H1 (cell line): Measurements from ENCODE around the gene PSMD13. TPM values are rescaled to one million over a fixed set of nuclear protein-coding genes. Genes with fewer than 3 reads are reported as not detected.

Experiments
- CTCF ChIA-PET: fragments of 300-600 bp; sonication (Branson Sonifier 250); formaldehyde crosslinking; loops from one replicate; lab custom pipeline; 2021; ENCODE audit not compliant: partially characterized antibody; lab: Charles Lee
- POLR2A ChIA-PET: fragments of 300-600 bp; sonication (Branson Sonifier 250); formaldehyde crosslinking; loops from one replicate; lab custom pipeline; 2021; ENCODE audit warnings: inconsistent platforms; ENCODE audit not compliant: partially characterized antibody; lab: Charles Lee
- DNase-seq, 2 experiments: peaks; one replicate each; pipeline versions ENCODE4 v3.0.0 to v3.0.0-alpha.2; 2010 to 2022; ENCODE audit warnings: low spot score in 2 of 2, low read depth in 1 of 2, mixed read lengths in 1 of 2
- FAIRE-seq: peaks from 2 replicates; lab custom pipeline; 2011; peaks lifted over from hg19 to GRCh38; lab: Jason Lieb, UNC
- H2AFZ ChIP-seq: 2 replicates; pipeline ENCODE4 v1.8.1; 2012; ENCODE audit warnings: low read length, inconsistent platforms
- H2AK5ac ChIP-seq: 2 replicates; pipeline ENCODE4 v1.6.1; 2013; ENCODE audit warnings: low read depth, low read length
- H2BK120ac ChIP-seq: replicated peaks from 2 replicates; pipeline ENCODE3; 2013; ENCODE audit warnings: low read depth, low read length, inconsistent platforms
- H2BK12ac ChIP-seq: 2 replicates; pipeline ENCODE4 v1.6.1; 2013; ENCODE audit warnings: low read depth, low read length
- H2BK15ac ChIP-seq: 2 replicates; pipeline ENCODE4 v1.6.1; 2013; ENCODE audit warnings: low read length
- H2BK20ac ChIP-seq: 2 replicates; pipeline ENCODE4 v1.6.1; 2013; ENCODE audit warnings: low read length
- H2BK5ac ChIP-seq: 2 replicates; pipeline ENCODE4 v1.6.1; 2013; ENCODE audit warnings: low read depth, low read length
- H3K14ac ChIP-seq: 2 replicates; pipeline ENCODE4 v1.6.1; 2013; ENCODE audit warnings: inconsistent platforms; ENCODE audit not compliant: insufficient read length
- H3K18ac ChIP-seq: 2 replicates; pipeline ENCODE4 v1.6.1; 2013; ENCODE audit warnings: low read length; ENCODE audit errors: extremely low read depth
- H3K23ac ChIP-seq: 2 replicates; pipeline ENCODE4 v1.6.1; 2013; ENCODE audit warnings: inconsistent platforms; ENCODE audit not compliant: insufficient read length
- H3K23me2 ChIP-seq: 2 replicates; pipeline ENCODE4 v1.6.1; 2013; ENCODE audit warnings: low read depth, low read length
- H3K27ac ChIP-seq: 2 replicates; pipeline ENCODE4 v1.6.1; 2011; ENCODE audit warnings: low read depth, low read length, inconsistent platforms
- H3K27me3 ChIP-seq, 4 experiments: replicated peaks in 1 of 4; 1 replicate in 1 of 4; 2 replicates in 3 of 4; pipeline versions ENCODE4 v1.6.1 to v1.8.1; 2011 to 2013; ENCODE audit warnings: low read length in 3 of 4, mild to moderate bottlenecking in 3 of 4, inconsistent platforms in 2 of 4, mixed read lengths in 2 of 4, moderate library complexity in 1 of 4; ENCODE audit not compliant: control insufficient read depth in 3 of 4, insufficient read depth in 3 of 4; ENCODE audit errors: extremely low read depth in 1 of 4
- H3K36me3 ChIP-seq, 4 experiments: 2 replicates each; pipeline versions ENCODE4 v1.6.1 to v1.8.1; 2011 to 2013; ENCODE audit warnings: mild to moderate bottlenecking in 4 of 4, low read length in 3 of 4, moderate library complexity in 2 of 4, control low read depth in 1 of 4, inconsistent platforms in 1 of 4; ENCODE audit not compliant: insufficient read depth in 4 of 4, control insufficient read depth in 2 of 4
- H3K4ac ChIP-seq: replicated peaks from 2 replicates; pipeline ENCODE3; 2013; ENCODE audit warnings: low read length, low read depth, mixed read lengths, inconsistent platforms; ENCODE audit not compliant: insufficient read length
- H3K4me1 ChIP-seq, 4 experiments: replicated peaks in 1 of 4; 1 replicate in 1 of 4; 2 replicates in 3 of 4; pipeline versions ENCODE4 v1.6.1 to v1.8.1; 2011 to 2013; ENCODE audit warnings: low read length in 3 of 4, inconsistent platforms in 2 of 4, mixed read lengths in 1 of 4; ENCODE audit not compliant: insufficient read depth in 4 of 4, control insufficient read depth in 3 of 4
- H3K4me2 ChIP-seq, 2 experiments: 2 replicates each; pipeline versions ENCODE4 v1.6.1 to v1.8.1; 2011 to 2013; ENCODE audit warnings: low read depth in 2 of 2, low read length in 2 of 2, control low read depth in 1 of 2, inconsistent platforms in 1 of 2, mild to moderate bottlenecking in 1 of 2; ENCODE audit not compliant: insufficient read depth in 1 of 2
- H3K4me3 ChIP-seq, 4 experiments: fragments of 200-600, 300-600 bp in 1 of 4; sonication (generic), shearing (Covaris generic), sonication (Bioruptor Twin) in 1 of 4; 2 replicates each; pipeline versions ENCODE4 v1.5.1 to v1.8.1; 2011 to 2016; ENCODE audit warnings: low read length in 4 of 4, low read depth in 3 of 4, control low read depth in 2 of 4, inconsistent platforms in 2 of 4, mild to moderate bottlenecking in 2 of 4, mixed read lengths in 1 of 4, moderate library complexity in 1 of 4; ENCODE audit not compliant: insufficient read depth in 2 of 4; ENCODE audit errors: extremely low read depth in 1 of 4
- H3K56ac ChIP-seq: replicated peaks from 2 replicates; pipeline ENCODE3; 2013; ENCODE audit warnings: low read depth, mild to moderate bottlenecking, mixed read lengths, low read length, inconsistent platforms; ENCODE audit not compliant: insufficient read length
- H3K79me1 ChIP-seq: 2 replicates; pipeline ENCODE4 v1.6.1; 2013; ENCODE audit warnings: low read depth, low read length, control low read depth
- H3K79me2 ChIP-seq, 2 experiments: 2 replicates each; pipeline versions ENCODE4 v1.6.1 to v1.8.1; 2012 to 2013; ENCODE audit warnings: low read length in 2 of 2, mild to moderate bottlenecking in 2 of 2, inconsistent platforms in 1 of 2; ENCODE audit not compliant: insufficient read depth in 2 of 2, control insufficient read depth in 1 of 2
- H3K9ac ChIP-seq, 4 experiments: replicated peaks in 1 of 4; 1 replicate in 1 of 4; 2 replicates in 3 of 4; pipeline versions ENCODE4 v1.6.1 to v1.8.1; 2011 to 2013; ENCODE audit warnings: low read depth in 3 of 4, low read length in 3 of 4, control low read depth in 2 of 4, mild to moderate bottlenecking in 2 of 4, moderate library complexity in 2 of 4, inconsistent platforms in 1 of 4; ENCODE audit errors: extremely low read depth in 1 of 4
- H3K9me3 ChIP-seq, 2 experiments: 2 replicates each; pipeline versions ENCODE4 v1.6.1 to v1.8.1; 2012 to 2013; ENCODE audit warnings: mild to moderate bottlenecking in 2 of 2, moderate library complexity in 2 of 2, control low read depth in 1 of 2, inconsistent platforms in 1 of 2, low read depth in 1 of 2, low read length in 1 of 2, mixed read lengths in 1 of 2; ENCODE audit not compliant: insufficient read depth in 2 of 2
- H4K20me1 ChIP-seq, 2 experiments: replicated peaks in 1 of 2; 2 replicates each; pipeline versions ENCODE3 to v1.8.1; 2011 to 2013; ENCODE audit warnings: inconsistent platforms in 2 of 2, low read length in 2 of 2, mild to moderate bottlenecking in 1 of 2; ENCODE audit not compliant: insufficient read depth in 2 of 2, control insufficient read depth in 1 of 2
- H4K5ac ChIP-seq: 2 replicates; pipeline ENCODE4 v1.6.1; 2013; ENCODE audit warnings: low read length, low read depth, mixed read lengths, inconsistent platforms; ENCODE audit not compliant: insufficient read length
- H4K8ac ChIP-seq: 2 replicates; pipeline ENCODE4 v1.8.0; 2013; ENCODE audit warnings: mild to moderate bottlenecking, moderate library complexity, low read length, inconsistent platforms; ENCODE audit not compliant: insufficient read depth; ENCODE audit errors: extremely low read depth
- H4K91ac ChIP-seq: replicated peaks from 2 replicates; pipeline ENCODE3; 2013; ENCODE audit warnings: low read length, mixed read lengths, inconsistent platforms; ENCODE audit not compliant: insufficient read length
- ATF3 ChIP-seq: IDR thresholded peaks from 2 replicates; pipeline ENCODE4 v1.6.1; 2011; ENCODE audit warnings: low read depth, mild to moderate bottlenecking, low read length; ENCODE audit not compliant: insufficient read depth
- CHD2 ChIP-seq: IDR thresholded peaks from 2 replicates; pipeline ENCODE4 v1.6.1; 2012; ENCODE audit warnings: low read length, improper control_type of control experiment
- CREB1 ChIP-seq: IDR thresholded peaks from 2 replicates; pipeline ENCODE4 v1.6.1; 2012; ENCODE audit warnings: inconsistent platforms
- E2F6 ChIP-seq: IDR thresholded peaks from 2 replicates; pipeline ENCODE4 v1.6.1; 2012; ENCODE audit warnings: inconsistent platforms
- HDAC2 ChIP-seq, 2 experiments: fragments of 300-600 bp in 1 of 2; sonication (generic) in 1 of 2; IDR thresholded peaks; 2 replicates each; pipeline ENCODE4 v1.6.1; 2011 to 2012; ENCODE audit warnings: low read depth in 2 of 2, low read length in 2 of 2, mild to moderate bottlenecking in 2 of 2, moderate library complexity in 2 of 2, borderline replicate concordance in 1 of 2, inconsistent platforms in 1 of 2
- KDM4A ChIP-seq: IDR thresholded peaks from one replicate; pipeline ENCODE4 v1.7.1; 2012; ENCODE audit warnings: low read depth, mild to moderate bottlenecking, moderate library complexity, low read length, inconsistent platforms; ENCODE audit not compliant: severe bottlenecking
- RFX5 ChIP-seq: IDR thresholded peaks from 2 replicates; pipeline ENCODE4 v1.6.1; 2011; ENCODE audit warnings: low read depth, low read length, improper control_type of control experiment, borderline replicate concordance
- SIX5 ChIP-seq: IDR thresholded peaks from 2 replicates; pipeline ENCODE4 v1.6.1; 2011; ENCODE audit warnings: mild to moderate bottlenecking, low read depth, low read length
- SP4 ChIP-seq: IDR thresholded peaks from 2 replicates; pipeline ENCODE4 v1.6.1; 2012; ENCODE audit warnings: low read length, inconsistent platforms
- TAF7 ChIP-seq: optimal IDR thresholded peaks from 2 replicates; pipeline ENCODE3; 2011; ENCODE audit warnings: low read depth, mild to moderate bottlenecking, inconsistent platforms, low read length, moderate library complexity, borderline replicate concordance
- TCF12 ChIP-seq: IDR thresholded peaks from 2 replicates; pipeline ENCODE4 v1.6.1; 2011; ENCODE audit warnings: low read depth, mild to moderate bottlenecking, low read length
- YY1 ChIP-seq: IDR thresholded peaks from 2 replicates; pipeline ENCODE4 v1.6.1; 2011; ENCODE audit warnings: low read depth, mild to moderate bottlenecking, low read length
- ZNF274 ChIP-seq: IDR thresholded peaks from 2 replicates; pipeline ENCODE4 v1.7.0; 2012; ENCODE audit warnings: low read length, borderline replicate concordance; ENCODE audit errors: extremely low read depth
- WGBS, 2 experiments: shearing (Covaris generic) in 1 of 2; methylation state at CpG; one replicate each; pipeline versions ENCODE4 v1.1.6 to v1.1.7; 2013 to 2015; ENCODE audit warnings: low lambda C conversion rate in 2 of 2, mixed read lengths in 2 of 2, inconsistent platforms in 1 of 2, low coverage in 1 of 2, missing lambda C conversion rate in 1 of 2; ENCODE audit not compliant: insufficient replicate concordance in 2 of 2, insufficient coverage in 1 of 2, insufficient read length in 1 of 2; ENCODE audit errors: extremely low coverage in 1 of 2, missing lambda C conversion rate in 1 of 2; 5-methylcytosine and 5-hydroxymethylcytosine counted together
- polyA plus RNA-seq, 7 experiments: library from polyadenylated mRNA; depleted of rRNA in 3 of 7; stranded (reverse) in 5 of 7; unstranded in 2 of 7; fragments of >200 nt in 5 of 7; fragments of 200-250 nt in 2 of 7; gene quantifications; 1 replicate in 5 of 7; 2 replicates in 1 of 7; 4 replicates in 1 of 7; pipeline versions ENCODE4 v1.2.1 to v1.2.3, GENCODE V29; 2011 to 2013; ENCODE audit warnings: missing spikeins in 2 of 7, mixed read lengths in 2 of 7
- total RNA-seq: library from RNA; stranded (reverse); fragmentation: NEBNext Ultra II Directional; extraction: Animal tissue kit (Norgen Biotek cat#: 25700); gene quantifications from 2 replicates; pipeline ENCODE4 v1.2.1, GENCODE V29; 2021

Gene PSMD13
- total and polyA plus RNA-seq, 2 of the 8 experiments (the other 6 are each of a cell fraction or from before 2014, with no cell fraction given), result 121 to 141 TPM

GRCh38 chr11:208917-209260 is 27.9 kb upstream of the PSMD13 start:
- DNase-seq (no peak), FAIRE-seq (no peak)
- H3K27me3 ChIP-seq, result no peaks in the 10 kb centered on the region
- H4K20me1 ChIP-seq, result peaks cover 0 to 29% of the 10 kb centered on the region in 2 experiments
- no peak overlapping the region for H3K14ac ChIP-seq
- H3K56ac ChIP-seq, result no peak overlapping the region
- H3K4me1 ChIP-seq, result peaks cover 0 to 23% (median 9%) of the 10 kb centered on the region in 4 experiments; a peak in 5 of 7 replicates
- peaks cover 0 to 31% of the 10 kb centered on the region in 2 experiments; a peak in 3 of 4 replicates for H3K79me2 ChIP-seq
- peaks cover 28 to 49% (median 37%) of the 10 kb centered on the region in 4 experiments for H3K36me3 ChIP-seq
- no peak overlapping the region for H3K23ac ChIP-seq
- peaks cover 22% of the 10 kb centered on the region for H3K23me2 ChIP-seq
- WGBS, 2 experiments, result 0% methylated on average over 2 of the region's 26 CpGs; no CpG with 5 or more reads in 1 of the 2 experiments
- peak overlapping the region; percentile 24; the same call in 1 of the 2 replicates for H2BK5ac ChIP-seq
- H3K9me3 ChIP-seq, result no peaks in the 10 kb centered on the region
- H4K8ac ChIP-seq, result no peak overlapping the region
- H3K18ac ChIP-seq, result no peak overlapping the region
- no peak overlapping the region for H2BK20ac ChIP-seq
- peak overlapping the region; percentile 85 to 89 (median 87) for H3K4me3 ChIP-seq
- no peak overlapping the region for H2AFZ ChIP-seq
- no peak overlapping the region for H4K5ac ChIP-seq
- ChIA-PET CTCF (interaction anchor here (0.8 to 1.3 kb wide), 4 partner anchors 10 to 161 kb away, joined by 3 to 4 read pairs (median 3); partner anchors contain the start of gene B4GALNT4), POLR2A (interaction anchor here (1.2 to 2.3 kb wide), 7 partner anchors 7 to 147 kb away, joined by 3 to 11 read pairs (median 4); no protein-coding TSS in a partner anchor)
- no peak overlapping the region for H2BK12ac ChIP-seq
- peak overlapping the region; percentile 97 to 100 for H3K4me2 ChIP-seq
- H3K79me1 ChIP-seq, result peaks cover 11% of the 10 kb centered on the region
- H3K27ac ChIP-seq, result no peak overlapping the region
- H3K9ac ChIP-seq, result peak overlapping the region; percentile 31 to 69 (median 58)
- no peak overlapping the region for H2BK15ac ChIP-seq
- 0 out of 2 replicates have a peak overlapping the region, but pooled peaks have one; percentile 24 for H2AK5ac ChIP-seq
- H2BK120ac ChIP-seq, result no peak overlapping the region
- no peak overlapping the region for H4K91ac ChIP-seq
- H3K4ac ChIP-seq, result no peak overlapping the region
- TF ChIP-seq SIX5, result no peak
- no peak for TF ChIP-seq CREB1
- TF ChIP-seq ZNF274, result no peak
- no peak for TF ChIP-seq E2F6
- no peak for TF ChIP-seq YY1
- TF ChIP-seq SP4, result no peak
- no peak for TF ChIP-seq RFX5
- no peak for TF ChIP-seq HDAC2 (IDR thresholded peaks at IDR 0.05; ENCODE audit: borderline replicate concordance in 1 of 2, low read depth in 2 of 2, low read length in 2 of 2)
- no peak for TF ChIP-seq ATF3
- TF ChIP-seq KDM4A, result no peak
- no peak for TF ChIP-seq CHD2
- TF ChIP-seq TAF7, result no peak
- no peak for TF ChIP-seq TCF12
